SK-N-SH (cell line): ENCODE measurements around the gene NKG7. TPM values are rescaled to one million over a fixed set of nuclear protein-coding genes. Genes with fewer than 3 reads are reported as not detected.

Experiments
- CTCF ChIA-PET: fragments of 300-600, 350-600 bp; formaldehyde crosslinking; extraction: SDS; loops from one replicate; lab custom pipeline; 2021; lab: Yijun Ruan, JAX
- POLR2A ChIA-PET: fragments of 350-600 bp; sonication (Branson Sonifier 250); formaldehyde crosslinking; extraction: SDS; loops from one replicate; lab custom pipeline; 2020; ENCODE audit warnings: antibody characterized with exemption, inconsistent platforms; lab: Yijun Ruan, JAX
- DNase-seq: peaks from one replicate; pipeline ENCODE4 v3.0.0; 2012
- H2AFZ ChIP-seq: fragments of 200-600 bp; sonication (generic); 2 replicates; pipeline ENCODE4 v1.8.1; 2016; ENCODE audit warnings: antibody characterized with exemption, mild to moderate bottlenecking, low read depth
- H3F3A ChIP-seq: fragments of 200-600 bp; sonication (generic); replicated peaks from 2 replicates; pipeline ENCODE3; 2016; ENCODE audit warnings: antibody characterized with exemption, mild to moderate bottlenecking; ENCODE audit not compliant: insufficient read depth
- H3K27ac ChIP-seq, 2 experiments: fragments of 200-500 bp in 1 of 2; fragments of 200-600 bp in 1 of 2; sonication (Bioruptor generic) in 1 of 2; sonication (generic), shearing (Covaris generic) in 1 of 2; 2 replicates each; pipeline versions ENCODE4 v1.5.1 to v1.6.1; 2014 to 2016; ENCODE audit warnings: low read depth in 2 of 2, inconsistent platforms in 1 of 2, low read length in 1 of 2, mild to moderate bottlenecking in 1 of 2, mixed read lengths in 1 of 2
- H3K27me3 ChIP-seq: fragments of 200-600 bp; sonication (generic), shearing (Covaris generic); 2 replicates; pipeline ENCODE4 v1.6.1; 2016; ENCODE audit warnings: mixed run types; ENCODE audit not compliant: insufficient read depth
- H3K36me3 ChIP-seq, 2 experiments: fragments of 200-500 bp in 1 of 2; fragments of 200-600 bp in 1 of 2; sonication (Bioruptor generic) in 1 of 2; sonication (generic) in 1 of 2; replicated peaks in 1 of 2; 2 replicates each; pipeline versions ENCODE3 to v1.5.1; 2014 to 2016; ENCODE audit warnings: low read length in 1 of 2, mild to moderate bottlenecking in 1 of 2; ENCODE audit not compliant: insufficient read depth in 2 of 2, control insufficient read depth in 1 of 2
- H3K4me1 ChIP-seq, 2 experiments: fragments of 200-500 bp in 1 of 2; fragments of 200-600 bp in 1 of 2; sonication (Bioruptor generic) in 1 of 2; sonication (generic), shearing (Covaris generic) in 1 of 2; 2 replicates each; pipeline versions ENCODE4 v1.5.1 to v1.6.1; 2014 to 2016; ENCODE audit warnings: low read depth in 1 of 2, low read length in 1 of 2, mixed run types in 1 of 2; ENCODE audit not compliant: insufficient read depth in 2 of 2, control insufficient read depth in 1 of 2
- H3K4me2 ChIP-seq: fragments of 200-600 bp; sonication (generic), shearing (Covaris generic); 2 replicates; pipeline ENCODE4 v1.6.1; 2017; ENCODE audit warnings: mixed run types
- H3K4me3 ChIP-seq, 2 experiments: fragments of 200-500 bp in 1 of 2; fragments of 200-600 bp in 1 of 2; sonication (Bioruptor generic) in 1 of 2; sonication (generic), shearing (Covaris generic) in 1 of 2; 2 replicates each; pipeline versions ENCODE4 v1.5.1 to v1.8.1; 2014 to 2016; ENCODE audit warnings: low read depth in 2 of 2, inconsistent platforms in 1 of 2, low read length in 1 of 2, mild to moderate bottlenecking in 1 of 2, mixed read lengths in 1 of 2, moderate library complexity in 1 of 2
- H3K79me2 ChIP-seq: fragments of 200-600 bp; sonication (generic); 2 replicates; pipeline ENCODE4 v1.8.1; 2017; ENCODE audit warnings: mild to moderate bottlenecking; ENCODE audit not compliant: insufficient read depth
- H3K9ac ChIP-seq: fragments of 200-600 bp; sonication (generic); 2 replicates; pipeline ENCODE4 v1.6.1; 2017; ENCODE audit warnings: mixed run types
- H3K9me2 ChIP-seq: fragments of 200-600 bp; sonication (generic); 2 replicates; pipeline ENCODE4 v1.6.1; 2017; ENCODE audit warnings: mixed run types
- H3K9me3 ChIP-seq: fragments of 200-600 bp; sonication (generic); 2 replicates; pipeline ENCODE4 v1.6.1; 2017; ENCODE audit warnings: mixed run types, mild to moderate bottlenecking, moderate library complexity
- H4K20me1 ChIP-seq: fragments of 200-600 bp; sonication (generic); 2 replicates; pipeline ENCODE4 v1.6.1; 2017; ENCODE audit warnings: mild to moderate bottlenecking, mixed run types; ENCODE audit not compliant: insufficient read depth
- CHD2 ChIP-seq: fragments of 150-350 bp; IDR thresholded peaks from 2 replicates; pipeline ENCODE4 v1.6.1; 2018; ENCODE audit warnings: low read length; ENCODE audit not compliant: partially characterized antibody
- CTCF ChIP-seq: fragments of 200-600 bp; sonication (generic); IDR thresholded peaks from 2 replicates; pipeline ENCODE4 v1.6.1; 2017; ENCODE audit warnings: antibody characterized with exemption, mild to moderate bottlenecking, moderate library complexity
- ELF1 ChIP-seq: IDR thresholded peaks from 2 replicates; pipeline ENCODE4 v1.4.0; 2012
- EP300 ChIP-seq, 2 experiments: IDR thresholded peaks; 2 replicates each; pipeline versions ENCODE4 v1.4.0 to v1.6.1; 2012; ENCODE audit warnings: borderline replicate concordance in 1 of 2, low read depth in 1 of 2, low read length in 1 of 2
- FOXJ3 ChIP-seq: sonication (generic); formaldehyde crosslinking; IDR thresholded peaks from 2 replicates; pipeline ENCODE4 v1.5.1; 2020; ENCODE audit warnings: mild to moderate bottlenecking, missing genetic modification reagents
- GABPA ChIP-seq: IDR thresholded peaks from 2 replicates; pipeline ENCODE4 v1.4.0; 2012; ENCODE audit warnings: low read depth, mild to moderate bottlenecking
- GATA2 ChIP-seq: sonication (generic); formaldehyde crosslinking; IDR thresholded peaks from 2 replicates; pipeline ENCODE4 v1.5.0; 2020; ENCODE audit warnings: mild to moderate bottlenecking, missing genetic modification reagents
- MAX ChIP-seq: IDR thresholded peaks from 2 replicates; pipeline ENCODE4 v1.4.0; 2012; ENCODE audit warnings: low read depth
- MEF2A ChIP-seq: IDR thresholded peaks from 2 replicates; pipeline ENCODE4 v1.4.0; 2012; ENCODE audit warnings: low read depth, borderline replicate concordance
- MXI1 ChIP-seq: IDR thresholded peaks from 2 replicates; pipeline ENCODE4 v1.6.1; 2012; ENCODE audit warnings: mild to moderate bottlenecking, low read depth, low read length, improper control_type of control experiment
- NFIC ChIP-seq: IDR thresholded peaks from 2 replicates; pipeline ENCODE4 v1.4.0; 2012; ENCODE audit warnings: borderline replicate concordance
- PBX3 ChIP-seq: IDR thresholded peaks from 2 replicates; pipeline ENCODE4; 2012
- POLR2AphosphoS5 ChIP-seq: IDR thresholded peaks from 2 replicates; pipeline ENCODE4 v1.6.1; 2012; ENCODE audit warnings: low read depth, low read length
- RAD21 ChIP-seq: IDR thresholded peaks from 2 replicates; pipeline ENCODE4 v1.6.1; 2012; ENCODE audit warnings: mild to moderate bottlenecking, low read length
- RFX5 ChIP-seq: IDR thresholded peaks from 2 replicates; pipeline ENCODE4 v1.6.1; 2012; ENCODE audit warnings: mild to moderate bottlenecking, improper control_type of control experiment, low read length
- RXRA ChIP-seq: IDR thresholded peaks from 2 replicates; pipeline ENCODE4 v1.4.0; 2012; ENCODE audit warnings: low read depth, mild to moderate bottlenecking, borderline replicate concordance
- TAF1 ChIP-seq: IDR thresholded peaks from 2 replicates; pipeline ENCODE4 v1.6.1; 2012; ENCODE audit warnings: low read depth, mild to moderate bottlenecking, low read length, moderate library complexity, borderline replicate concordance
- TCF12 ChIP-seq: IDR thresholded peaks from 2 replicates; pipeline ENCODE4 v1.4.0; 2012
- TEAD4 ChIP-seq: IDR thresholded peaks from 2 replicates; pipeline ENCODE4 v1.4.0; 2012; ENCODE audit warnings: mild to moderate bottlenecking, borderline replicate concordance; ENCODE audit not compliant: insufficient read depth
- USF1 ChIP-seq: IDR thresholded peaks from 2 replicates; pipeline ENCODE4 v1.4.0; 2012; ENCODE audit warnings: low read depth, borderline replicate concordance
- YY1 ChIP-seq: IDR thresholded peaks from 2 replicates; pipeline ENCODE4 v1.4.0; 2012; ENCODE audit warnings: low read depth, mild to moderate bottlenecking
- WGBS: methylation state at CpG from one replicate; pipeline ENCODE4 v1.1.6; 2017; ENCODE audit warnings: low lambda C conversion rate; 5-methylcytosine and 5-hydroxymethylcytosine counted together
- polyA plus RNA-seq, 3 experiments: library from polyadenylated mRNA; depleted of rRNA; stranded (reverse); fragments of >200 nt; gene quantifications; 2 replicates each; pipeline ENCODE4 v1.2.3, GENCODE V29; 2012

NKG7 gene
- polyA plus RNA-seq, 1 of the 3 experiments (the other 2 are of a cell fraction) = not detected

- H3K79me2 ChIP-seq = no peaks in the 10 kb centered on the region
- no peaks in the 10 kb centered on the region for H3K9me3 ChIP-seq
- POLR2A ChIA-PET = no interaction called here
- H2AFZ ChIP-seq = no peak overlapping the region
- 97% methylated on average over 16 of the region's 16 CpGs for WGBS
- H3K36me3 ChIP-seq = no peaks in the 10 kb centered on the region
- H3K27ac ChIP-seq = no peak overlapping the region
- DNase-seq = no peak
- H4K20me1 ChIP-seq = no peaks in the 10 kb centered on the region
- no peak overlapping the region for H3K4me2 ChIP-seq
- TF ChIP-seq CHD2 (no peak), PBX3 (no peak), NFIC (no peak), POLR2AphosphoS5 (no peak), FOXJ3 (CRISPR knock-in tag) (no peak), GABPA (no peak), MXI1 (no peak), MAX (no peak), USF1 (no peak), RFX5 (no peak)
- H3K4me3 ChIP-seq = no peak overlapping the region
- H3K4me1 ChIP-seq = no peaks in the 10 kb centered on the region; a peak in 1 of 4 replicates
- H3K27me3 ChIP-seq = no peaks in the 10 kb centered on the region
- CTCF ChIA-PET = no interaction called here
- H3F3A ChIP-seq = no peaks in the 10 kb centered on the region
- no peak overlapping the region for H3K9ac ChIP-seq
- no peaks in the 10 kb centered on the region for H3K9me2 ChIP-seq
These were observed 19.6 kb downstream of the NKG7 start for GRCh38 chr19:51352783-51353360.

- no peak for DNase-seq
- Histone ChIP-seq H3K27ac (no peak overlapping the region), H3F3A (no peaks in the 10 kb centered on the region), H3K36me3 (no peaks in the 10 kb centered on the region), H3K4me1 (no peaks in the 10 kb centered on the region; a peak in 1 of 4 replicates), H3K9me3 (no peaks in the 10 kb centered on the region), H3K9ac (no peak overlapping the region), H3K4me2 (no peak overlapping the region), H3K9me2 (no peaks in the 10 kb centered on the region), H4K20me1 (no peaks in the 10 kb centered on the region), H3K4me3 (no peak overlapping the region), H3K79me2 (no peaks in the 10 kb centered on the region), H2AFZ (no peak overlapping the region), H3K27me3 (no peaks in the 10 kb centered on the region)
- CTCF ChIA-PET = interaction anchor here (0.9 to 1.4 kb wide), 4 partner anchors 10 to 46 kb away, joined by 3 to 4 read pairs (median 4); partner anchors contain the start of gene VSIG10L
- POLR2A ChIA-PET = no interaction called here
- WGBS = 94% methylated on average over 11 of the region's 11 CpGs
- TF ChIP-seq RFX5 = no peak
- TF ChIP-seq RXRA = no peak
- TF ChIP-seq PBX3 = no peak
- TF ChIP-seq TCF12 = no peak
- no peak for TF ChIP-seq TAF1
- TF ChIP-seq TEAD4 = no peak
- no peak for TF ChIP-seq MXI1
- TF ChIP-seq RAD21 = no peak
- no peak for TF ChIP-seq EP300 (IDR thresholded peaks at IDR 0.05; ENCODE audit: borderline replicate concordance in 1 of 2, low read depth in 1 of 2, low read length in 1 of 2)
- no peak for TF ChIP-seq ELF1
- TF ChIP-seq GATA2 (CRISPR knock-in tag) = no peak
- no peak for TF ChIP-seq MEF2A
- TF ChIP-seq POLR2AphosphoS5 = no peak
- TF ChIP-seq YY1 = no peak
- no peak for TF ChIP-seq CTCF
These were observed 21.0 kb downstream of the NKG7 start for GRCh38 chr19:51351266-51351990.
